Amniotic stem cell (primary cell): ENCODE data around the gene SGCG.

ENCODE experiments used
- DNase-seq: peaks from one replicate; lab custom pipeline; 2025; lab: John Stamatoyannopoulos, UW

The SGCG gene

GRCh38 chr13:23330356-23330755 lies 149.6 kb downstream of the SGCG start:
- DNase-seq: no peak

- DNase-seq: no peak
Observed at GRCh38 chr13:23339225-23339624, 158.4 kb downstream of the SGCG start.

GRCh38 chr13:23344931-23345595 lies 164.3 kb downstream of the SGCG start:
- DNase-seq: no peak

GRCh38 chr13:23347601-23348000 lies 166.8 kb downstream of the SGCG start:
- DNase-seq: no peak

GRCh38 chr13:23348262-23349127 lies 167.7 kb downstream of the SGCG start:
- DNase-seq: no peak

- no peak for DNase-seq
Observed at GRCh38 chr13:23349161-23349897, 168.6 kb downstream of the SGCG start.

GRCh38 chr13:23350009-23350408 lies 169.2 kb downstream of the SGCG start:
- DNase-seq: no peak

- DNase-seq: no peak
Observed at GRCh38 chr13:23352161-23352560, 171.4 kb downstream of the SGCG start.

GRCh38 chr13:23354520-23354919 lies 173.7 kb downstream of the SGCG start:
- no peak for DNase-seq

- DNase-seq: no peak
Observed at GRCh38 chr13:23356368-23356767, 175.6 kb downstream of the SGCG start.

GRCh38 chr13:23357349-23357748 lies 176.6 kb downstream of the SGCG start:
- no peak for DNase-seq

- no peak for DNase-seq
Observed at GRCh38 chr13:23359882-23360281, 179.1 kb downstream of the SGCG start.

- DNase-seq: no peak
Observed at GRCh38 chr13:23365652-23366051, 184.9 kb downstream of the SGCG start.

- DNase-seq: no peak
Observed at GRCh38 chr13:23367907-23368306, 187.1 kb downstream of the SGCG start.

GRCh38 chr13:23372264-23372906 lies 191.6 kb downstream of the SGCG start:
- no peak for DNase-seq
